HG02938 (cell line): ENCODE results near the gene TMEM40.

ENCODE experiments used
- ATAC-seq: cut with Tn5 transposase; IDR thresholded peaks from one replicate; pipeline ENCODE4 v1.9.1; 2021; ENCODE audit warnings: mild to moderate bottlenecking, moderate library complexity; ENCODE audit not compliant: unreplicated experiment

TMEM40 gene

GRCh38 chr3:12686096-12686495 lies 73.0 kb downstream of the TMEM40 start:
- no peak for ATAC-seq
